Large intestine (tissue), 3 donors: Measurements from ENCODE around the gene JDP2. TPM values are rescaled to one million over a fixed set of nuclear protein-coding genes. Genes with fewer than 3 reads are reported as not detected.

ENCODE experiments used
- DNase-seq, 2 donors: peaks; one replicate each; pipeline versions ENCODE4 v3.0.0 to v3.0.0-alpha.2; 2013
- H3K27ac ChIP-seq: one replicate; pipeline ENCODE4 v1.5.1; 2013; ENCODE audit warnings: low read length
- H3K27me3 ChIP-seq: 2 replicates; pipeline ENCODE4 v1.6.1; 2013; ENCODE audit warnings: low read length; ENCODE audit not compliant: control insufficient read depth, insufficient read depth
- H3K36me3 ChIP-seq: 2 replicates; pipeline ENCODE4 v1.6.1; 2013; ENCODE audit warnings: low read length; ENCODE audit not compliant: control insufficient read depth, insufficient read depth
- H3K4me1 ChIP-seq: one replicate; pipeline ENCODE4 v1.6.1; 2013; ENCODE audit warnings: low read length; ENCODE audit not compliant: control insufficient read depth, insufficient read depth
- H3K4me3 ChIP-seq: one replicate; pipeline ENCODE4 v1.5.1; 2013; ENCODE audit warnings: low read length
- H3K9me3 ChIP-seq: one replicate; pipeline ENCODE4 v1.6.1; 2013; ENCODE audit warnings: mild to moderate bottlenecking, low read depth, low read length, moderate library complexity; ENCODE audit not compliant: control insufficient read depth
- WGBS: methylation state at CpG from one replicate; pipeline ENCODE4 v1.1.5; 2013; ENCODE audit warnings: low lambda C conversion rate; ENCODE audit not compliant: insufficient coverage; 5-methylcytosine and 5-hydroxymethylcytosine counted together
- polyA plus RNA-seq: library from polyadenylated mRNA; unstranded; fragments of 120-200 nt; gene quantifications from one replicate; pipeline ENCODE4 v1.2.1, GENCODE V29; 2013

The JDP2 gene
- polyA plus RNA-seq, 1 donor = 30.0 TPM

GRCh38 chr14:75513911-75514672 lies 86.3 kb downstream of the JDP2 start:
- H3K4me3 ChIP-seq = no peak overlapping the region
- H3K36me3 ChIP-seq = no peaks in the 10 kb centered on the region
- no peaks in the 10 kb centered on the region for H3K9me3 ChIP-seq
- no peak for DNase-seq
- no CpG with 5 or more reads among the region's 12 CpGs for WGBS
- peaks cover 8% of the 10 kb centered on the region for H3K27me3 ChIP-seq
- H3K4me1 ChIP-seq = no peaks in the 10 kb centered on the region
- H3K27ac ChIP-seq = no peak overlapping the region

- no peak overlapping the region for H3K27ac ChIP-seq
- no peak for DNase-seq
- H3K4me3 ChIP-seq = peak overlapping the region; percentile 22
- no peaks in the 10 kb centered on the region for H3K4me1 ChIP-seq
- H3K36me3 ChIP-seq = no peaks in the 10 kb centered on the region
- no peaks in the 10 kb centered on the region for H3K9me3 ChIP-seq
- no CpG with 5 or more reads among the region's 29 CpGs for WGBS
- H3K27me3 ChIP-seq = peaks cover 8% of the 10 kb centered on the region
These were observed 87.1 kb downstream of the JDP2 start for GRCh38 chr14:75514673-75515628.

- no CpG with 5 or more reads among the region's 7 CpGs for whole genome bisulfite sequencing
- Histone ChIP-seq H3K9me3 (no peaks in the 10 kb centered on the region), H3K4me3 (no peak overlapping the region), H3K27ac (no peak overlapping the region), H3K27me3 (peaks cover 8% of the 10 kb centered on the region), H3K4me1 (no peaks in the 10 kb centered on the region), H3K36me3 (no peaks in the 10 kb centered on the region)
- no peak for DNase-seq
These were observed 87.8 kb downstream of the JDP2 start for GRCh38 chr14:75515629-75515996.

GRCh38 chr14:75518625-75519024 lies 90.8 kb downstream of the JDP2 start:
- Histone ChIP-seq H3K27ac (no peak overlapping the region), H3K4me1 (peaks cover 11% of the 10 kb centered on the region), H3K27me3 (peaks cover 8% of the 10 kb centered on the region), H3K36me3 (no peaks in the 10 kb centered on the region), H3K4me3 (no peak overlapping the region), H3K9me3 (no peaks in the 10 kb centered on the region)
- DNase-seq = no peak
- no CpG with 5 or more reads among the region's 4 CpGs for WGBS

GRCh38 chr14:75519394-75519793 lies 91.6 kb downstream of the JDP2 start:
- H3K4me1 ChIP-seq = peaks cover 11% of the 10 kb centered on the region
- no peaks in the 10 kb centered on the region for H3K9me3 ChIP-seq
- DNase-seq = no peak
- no peak overlapping the region for H3K4me3 ChIP-seq
- peaks cover 8% of the 10 kb centered on the region for H3K27me3 ChIP-seq
- 85% methylated on average over 2 of the region's 4 CpGs for WGBS
- no peaks in the 10 kb centered on the region for H3K36me3 ChIP-seq
- no peak overlapping the region for H3K27ac ChIP-seq

GRCh38 chr14:75519826-75520728 lies 92.3 kb downstream of the JDP2 start:
- Histone ChIP-seq H3K36me3 (no peaks in the 10 kb centered on the region), H3K4me3 (no peak overlapping the region), H3K9me3 (no peaks in the 10 kb centered on the region), H3K27ac (no peak overlapping the region), H3K27me3 (peaks cover 8% of the 10 kb centered on the region), H3K4me1 (peaks cover 11% of the 10 kb centered on the region)
- 83% methylated on average over 1 of the region's 11 CpGs for WGBS
- no peak for DNase-seq

GRCh38 chr14:75520852-75521251 lies 93.0 kb downstream of the JDP2 start:
- no peak overlapping the region for H3K27ac ChIP-seq
- no peaks in the 10 kb centered on the region for H3K36me3 ChIP-seq
- H3K4me3 ChIP-seq = no peak overlapping the region
- peaks cover 11% of the 10 kb centered on the region for H3K4me1 ChIP-seq
- WGBS = 100% methylated on average over 2 of the region's 3 CpGs
- no peaks in the 10 kb centered on the region for H3K9me3 ChIP-seq
- peaks cover 4% of the 10 kb centered on the region for H3K27me3 ChIP-seq
- no peak for DNase-seq

GRCh38 chr14:75521415-75522199 lies 93.8 kb downstream of the JDP2 start:
- DNase-seq = peak; percentile 60 to 76
- no peak overlapping the region for H3K27ac ChIP-seq
- H3K4me3 ChIP-seq = no peak overlapping the region
- 6% methylated on average over 3 of the region's 11 CpGs for WGBS
- H3K4me1 ChIP-seq = peaks cover 11% of the 10 kb centered on the region
- H3K36me3 ChIP-seq = no peaks in the 10 kb centered on the region
- H3K27me3 ChIP-seq = peaks cover 2% of the 10 kb centered on the region
- no peaks in the 10 kb centered on the region for H3K9me3 ChIP-seq

- H3K9me3 ChIP-seq = no peaks in the 10 kb centered on the region
- DNase-seq = no peak
- H3K36me3 ChIP-seq = no peaks in the 10 kb centered on the region
- H3K4me1 ChIP-seq = peaks cover 11% of the 10 kb centered on the region
- no peaks in the 10 kb centered on the region for H3K27me3 ChIP-seq
- H3K4me3 ChIP-seq = peak within 1 kb of the TSS; percentile 14
- no CpG with 5 or more reads among the region's 13 CpGs for WGBS
- no peak within 1 kb of the TSS for H3K27ac ChIP-seq
These were observed 94.6 kb downstream of the JDP2 start, which contains the start of gene BATF for GRCh38 chr14:75522224-75522982. BATF (plus strand) TSS chr14:75522469; CDS start chr14:75522683, 214 bp downstream.
